A549 (cell line): ENCODE data around the gene VENTX.

Experiments used
- EP300 ChIP-seq, 2 experiments: fragments of >200 bp; sonication (Bioruptor Twin); formaldehyde crosslinking; IDR thresholded peaks; 2 replicates in 1 of 2; 3 replicates in 1 of 2; pipeline ENCODE4 v1.6.1; 2016 to 2017
- SMC3 ChIP-seq: fragments of >200 bp; sonication (Bioruptor Twin); formaldehyde crosslinking; IDR thresholded peaks from 3 replicates; pipeline ENCODE4 v1.6.1; 2018; ENCODE audit warnings: inconsistent platforms
- SREBF2 ChIP-seq: fragments of 450-650 bp; IDR thresholded peaks from 2 replicates; pipeline ENCODE4 v1.6.1; 2014; ENCODE audit warnings: mild to moderate bottlenecking, moderate library complexity
- ZNF302 ChIP-seq: fragments of 250-450 bp; sonication (Bioruptor Pico); IDR thresholded peaks from 2 replicates; pipeline ENCODE4 v1.9.0; 2021; ENCODE audit warnings: inconsistent platforms, mild to moderate bottlenecking, moderate library complexity
- TF ChIP-seq, protein P1 (sequence below): fragments of >200 bp; sonication (Bioruptor Twin); formaldehyde crosslinking; IDR thresholded peaks from 3 replicates; pipeline ENCODE4 v1.5.1; 2016
- TF ChIP-seq, protein P2 (sequence below): fragments of >200 bp; sonication (Bioruptor Twin); formaldehyde crosslinking; IDR thresholded peaks from 3 replicates; pipeline ENCODE4 v1.6.1; 2016
- TF ChIP-seq, protein P3 (sequence below): IDR thresholded peaks from 2 replicates; pipeline ENCODE4 v1.6.1; 2012
- TF ChIP-seq, protein P4 (sequence below): IDR thresholded peaks from 2 replicates; pipeline ENCODE4 v1.6.1; 2012
- TF ChIP-seq, protein P5 (sequence below): fragments of 200-600 bp; sonication (generic); IDR thresholded peaks from 2 replicates; pipeline ENCODE4 v1.6.1; 2016; ENCODE audit warnings: antibody characterized with exemption, mild to moderate bottlenecking, moderate library complexity

DNA sequence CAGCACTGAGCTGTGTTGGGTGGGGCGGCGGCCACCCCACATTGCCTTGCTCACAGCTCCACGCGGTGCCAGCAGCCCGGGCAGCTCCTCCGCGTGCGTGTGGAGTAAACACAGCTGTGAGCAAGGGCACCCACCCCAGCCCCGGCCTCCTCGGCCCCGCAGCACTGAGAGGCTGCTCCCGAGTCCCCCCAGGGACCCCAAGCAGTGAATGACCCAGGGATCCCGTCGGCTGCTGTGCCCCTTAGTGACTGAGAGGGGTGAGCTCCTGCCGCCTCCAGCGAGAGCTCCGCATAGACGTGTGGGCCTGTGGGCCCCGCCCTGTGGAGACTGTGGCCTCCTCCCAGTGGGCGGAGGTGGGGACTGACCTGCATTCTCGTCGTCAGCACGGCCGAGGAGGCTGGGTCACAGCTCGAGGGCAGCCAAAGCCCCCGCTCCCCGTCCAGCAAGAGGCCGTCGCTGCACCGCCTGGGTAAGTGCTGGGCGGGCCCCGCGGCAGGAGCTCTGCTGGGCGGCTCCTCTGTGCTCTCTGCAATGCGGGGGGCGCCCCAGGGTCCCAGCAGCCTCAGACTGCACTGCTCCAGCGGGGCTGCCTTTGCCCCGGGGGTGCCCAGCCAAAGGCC lies 37.6 kb upstream of the VENTX start:
- TF ChIP-seq, protein P1, sequence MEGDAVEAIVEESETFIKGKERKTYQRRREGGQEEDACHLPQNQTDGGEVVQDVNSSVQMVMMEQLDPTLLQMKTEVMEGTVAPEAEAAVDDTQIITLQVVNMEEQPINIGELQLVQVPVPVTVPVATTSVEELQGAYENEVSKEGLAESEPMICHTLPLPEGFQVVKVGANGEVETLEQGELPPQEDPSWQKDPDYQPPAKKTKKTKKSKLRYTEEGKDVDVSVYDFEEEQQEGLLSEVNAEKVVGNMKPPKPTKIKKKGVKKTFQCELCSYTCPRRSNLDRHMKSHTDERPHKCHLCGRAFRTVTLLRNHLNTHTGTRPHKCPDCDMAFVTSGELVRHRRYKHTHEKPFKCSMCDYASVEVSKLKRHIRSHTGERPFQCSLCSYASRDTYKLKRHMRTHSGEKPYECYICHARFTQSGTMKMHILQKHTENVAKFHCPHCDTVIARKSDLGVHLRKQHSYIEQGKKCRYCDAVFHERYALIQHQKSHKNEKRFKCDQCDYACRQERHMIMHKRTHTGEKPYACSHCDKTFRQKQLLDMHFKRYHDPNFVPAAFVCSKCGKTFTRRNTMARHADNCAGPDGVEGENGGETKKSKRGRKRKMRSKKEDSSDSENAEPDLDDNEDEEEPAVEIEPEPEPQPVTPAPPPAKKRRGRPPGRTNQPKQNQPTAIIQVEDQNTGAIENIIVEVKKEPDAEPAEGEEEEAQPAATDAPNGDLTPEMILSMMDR: no peak
- TF ChIP-seq EP300 (IDR thresholded peaks at IDR 0.05) (no peak), ZNF302 (CRISPR knock-in tag) (no peak), SMC3 (no peak), SREBF2 (no peak)
- TF ChIP-seq, protein P2, sequence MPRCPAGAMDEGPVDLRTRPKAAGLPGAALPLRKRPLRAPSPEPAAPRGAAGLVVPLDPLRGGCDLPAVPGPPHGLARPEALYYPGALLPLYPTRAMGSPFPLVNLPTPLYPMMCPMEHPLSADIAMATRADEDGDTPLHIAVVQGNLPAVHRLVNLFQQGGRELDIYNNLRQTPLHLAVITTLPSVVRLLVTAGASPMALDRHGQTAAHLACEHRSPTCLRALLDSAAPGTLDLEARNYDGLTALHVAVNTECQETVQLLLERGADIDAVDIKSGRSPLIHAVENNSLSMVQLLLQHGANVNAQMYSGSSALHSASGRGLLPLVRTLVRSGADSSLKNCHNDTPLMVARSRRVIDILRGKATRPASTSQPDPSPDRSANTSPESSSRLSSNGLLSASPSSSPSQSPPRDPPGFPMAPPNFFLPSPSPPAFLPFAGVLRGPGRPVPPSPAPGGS: no peak
- TF ChIP-seq, protein P3, sequence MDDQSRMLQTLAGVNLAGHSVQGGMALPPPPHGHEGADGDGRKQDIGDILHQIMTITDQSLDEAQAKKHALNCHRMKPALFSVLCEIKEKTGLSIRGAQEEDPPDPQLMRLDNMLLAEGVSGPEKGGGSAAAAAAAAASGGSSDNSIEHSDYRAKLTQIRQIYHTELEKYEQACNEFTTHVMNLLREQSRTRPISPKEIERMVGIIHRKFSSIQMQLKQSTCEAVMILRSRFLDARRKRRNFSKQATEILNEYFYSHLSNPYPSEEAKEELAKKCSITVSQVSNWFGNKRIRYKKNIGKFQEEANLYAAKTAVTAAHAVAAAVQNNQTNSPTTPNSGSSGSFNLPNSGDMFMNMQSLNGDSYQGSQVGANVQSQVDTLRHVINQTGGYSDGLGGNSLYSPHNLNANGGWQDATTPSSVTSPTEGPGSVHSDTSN: no peak
- TF ChIP-seq, protein P4, sequence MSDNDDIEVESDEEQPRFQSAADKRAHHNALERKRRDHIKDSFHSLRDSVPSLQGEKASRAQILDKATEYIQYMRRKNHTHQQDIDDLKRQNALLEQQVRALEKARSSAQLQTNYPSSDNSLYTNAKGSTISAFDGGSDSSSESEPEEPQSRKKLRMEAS: no peak
- TF ChIP-seq, protein P5, sequence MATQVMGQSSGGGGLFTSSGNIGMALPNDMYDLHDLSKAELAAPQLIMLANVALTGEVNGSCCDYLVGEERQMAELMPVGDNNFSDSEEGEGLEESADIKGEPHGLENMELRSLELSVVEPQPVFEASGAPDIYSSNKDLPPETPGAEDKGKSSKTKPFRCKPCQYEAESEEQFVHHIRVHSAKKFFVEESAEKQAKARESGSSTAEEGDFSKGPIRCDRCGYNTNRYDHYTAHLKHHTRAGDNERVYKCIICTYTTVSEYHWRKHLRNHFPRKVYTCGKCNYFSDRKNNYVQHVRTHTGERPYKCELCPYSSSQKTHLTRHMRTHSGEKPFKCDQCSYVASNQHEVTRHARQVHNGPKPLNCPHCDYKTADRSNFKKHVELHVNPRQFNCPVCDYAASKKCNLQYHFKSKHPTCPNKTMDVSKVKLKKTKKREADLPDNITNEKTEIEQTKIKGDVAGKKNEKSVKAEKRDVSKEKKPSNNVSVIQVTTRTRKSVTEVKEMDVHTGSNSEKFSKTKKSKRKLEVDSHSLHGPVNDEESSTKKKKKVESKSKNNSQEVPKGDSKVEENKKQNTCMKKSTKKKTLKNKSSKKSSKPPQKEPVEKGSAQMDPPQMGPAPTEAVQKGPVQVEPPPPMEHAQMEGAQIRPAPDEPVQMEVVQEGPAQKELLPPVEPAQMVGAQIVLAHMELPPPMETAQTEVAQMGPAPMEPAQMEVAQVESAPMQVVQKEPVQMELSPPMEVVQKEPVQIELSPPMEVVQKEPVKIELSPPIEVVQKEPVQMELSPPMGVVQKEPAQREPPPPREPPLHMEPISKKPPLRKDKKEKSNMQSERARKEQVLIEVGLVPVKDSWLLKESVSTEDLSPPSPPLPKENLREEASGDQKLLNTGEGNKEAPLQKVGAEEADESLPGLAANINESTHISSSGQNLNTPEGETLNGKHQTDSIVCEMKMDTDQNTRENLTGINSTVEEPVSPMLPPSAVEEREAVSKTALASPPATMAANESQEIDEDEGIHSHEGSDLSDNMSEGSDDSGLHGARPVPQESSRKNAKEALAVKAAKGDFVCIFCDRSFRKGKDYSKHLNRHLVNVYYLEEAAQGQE: no peak
